ENCODE results near the gene PRLH.

DNA sequence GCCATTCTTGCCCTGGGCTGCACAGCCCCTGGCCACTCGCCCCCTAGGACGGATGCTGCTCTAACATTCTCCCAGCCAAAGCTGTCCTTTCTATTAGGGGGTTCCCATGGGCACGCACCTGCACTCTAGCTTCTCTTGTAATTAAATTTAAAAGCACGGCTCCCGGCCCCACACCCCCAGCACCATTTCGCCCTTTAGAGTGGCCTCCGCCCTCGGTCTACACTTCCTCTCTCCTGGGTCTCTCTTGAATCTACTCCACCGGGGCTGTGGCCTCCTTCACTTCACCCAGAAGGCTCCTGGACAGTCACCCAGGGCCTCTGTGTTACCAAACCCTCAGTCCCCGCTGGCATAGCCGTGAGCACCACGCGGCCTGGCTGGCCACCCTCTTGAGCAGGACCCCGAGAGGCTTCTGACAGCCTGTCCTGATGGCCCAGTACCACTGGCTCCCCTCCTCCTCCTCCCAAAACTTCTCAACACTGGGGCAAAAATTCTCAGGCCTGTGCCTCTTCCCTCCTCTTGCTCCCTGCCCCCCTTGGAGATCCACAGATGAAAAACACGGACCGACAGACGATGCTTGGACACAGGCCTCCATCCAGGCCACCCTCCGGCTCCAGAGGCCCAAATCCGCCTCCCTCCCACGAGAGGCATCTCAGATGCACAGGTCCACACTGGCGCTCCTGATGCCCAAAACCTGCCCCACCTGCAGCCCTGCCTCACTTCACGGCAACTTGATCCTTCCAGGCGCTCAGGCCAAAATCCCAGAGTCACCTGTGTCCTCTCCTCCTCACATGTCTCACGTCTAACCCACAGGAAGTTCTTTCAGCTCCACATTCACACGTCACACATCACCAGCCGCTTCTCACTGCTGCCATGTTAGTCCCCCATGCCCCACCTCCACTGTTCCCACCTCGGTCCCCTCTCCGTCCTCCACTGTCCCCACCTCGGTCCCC is 31.1 kb downstream of the PRLH start:
- no peak for TF ChIP-seq SMAD3 (CRISPR knock-in tag; IDR thresholded peaks at IDR 0.05; ENCODE audit: borderline replicate concordance)
- TF ChIP-seq, protein P1, sequence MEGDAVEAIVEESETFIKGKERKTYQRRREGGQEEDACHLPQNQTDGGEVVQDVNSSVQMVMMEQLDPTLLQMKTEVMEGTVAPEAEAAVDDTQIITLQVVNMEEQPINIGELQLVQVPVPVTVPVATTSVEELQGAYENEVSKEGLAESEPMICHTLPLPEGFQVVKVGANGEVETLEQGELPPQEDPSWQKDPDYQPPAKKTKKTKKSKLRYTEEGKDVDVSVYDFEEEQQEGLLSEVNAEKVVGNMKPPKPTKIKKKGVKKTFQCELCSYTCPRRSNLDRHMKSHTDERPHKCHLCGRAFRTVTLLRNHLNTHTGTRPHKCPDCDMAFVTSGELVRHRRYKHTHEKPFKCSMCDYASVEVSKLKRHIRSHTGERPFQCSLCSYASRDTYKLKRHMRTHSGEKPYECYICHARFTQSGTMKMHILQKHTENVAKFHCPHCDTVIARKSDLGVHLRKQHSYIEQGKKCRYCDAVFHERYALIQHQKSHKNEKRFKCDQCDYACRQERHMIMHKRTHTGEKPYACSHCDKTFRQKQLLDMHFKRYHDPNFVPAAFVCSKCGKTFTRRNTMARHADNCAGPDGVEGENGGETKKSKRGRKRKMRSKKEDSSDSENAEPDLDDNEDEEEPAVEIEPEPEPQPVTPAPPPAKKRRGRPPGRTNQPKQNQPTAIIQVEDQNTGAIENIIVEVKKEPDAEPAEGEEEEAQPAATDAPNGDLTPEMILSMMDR (IDR thresholded peaks at IDR 0.05), result no peak
- TF ChIP-seq CREM (CRISPR knock-in tag; IDR thresholded peaks at IDR 0.05), result no peak
- TF ChIP-seq, protein P2, sequence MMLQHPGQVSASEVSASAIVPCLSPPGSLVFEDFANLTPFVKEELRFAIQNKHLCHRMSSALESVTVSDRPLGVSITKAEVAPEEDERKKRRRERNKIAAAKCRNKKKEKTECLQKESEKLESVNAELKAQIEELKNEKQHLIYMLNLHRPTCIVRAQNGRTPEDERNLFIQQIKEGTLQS (CRISPR knock-in tag; conservative IDR thresholded peaks at IDR 0.05), result no peak
- no peak for TF ChIP-seq SP1 (CRISPR knock-in tag; conservative IDR thresholded peaks at IDR 0.05)
- TF ChIP-seq, protein P3, sequence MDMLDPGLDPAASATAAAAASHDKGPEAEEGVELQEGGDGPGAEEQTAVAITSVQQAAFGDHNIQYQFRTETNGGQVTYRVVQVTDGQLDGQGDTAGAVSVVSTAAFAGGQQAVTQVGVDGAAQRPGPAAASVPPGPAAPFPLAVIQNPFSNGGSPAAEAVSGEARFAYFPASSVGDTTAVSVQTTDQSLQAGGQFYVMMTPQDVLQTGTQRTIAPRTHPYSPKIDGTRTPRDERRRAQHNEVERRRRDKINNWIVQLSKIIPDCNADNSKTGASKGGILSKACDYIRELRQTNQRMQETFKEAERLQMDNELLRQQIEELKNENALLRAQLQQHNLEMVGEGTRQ (CRISPR knock-in tag; IDR thresholded peaks at IDR 0.05), result no peak
- no peak for TF ChIP-seq ZNF121 (CRISPR knock-in tag; IDR thresholded peaks at IDR 0.05)
- TF ChIP-seq, protein P4, sequence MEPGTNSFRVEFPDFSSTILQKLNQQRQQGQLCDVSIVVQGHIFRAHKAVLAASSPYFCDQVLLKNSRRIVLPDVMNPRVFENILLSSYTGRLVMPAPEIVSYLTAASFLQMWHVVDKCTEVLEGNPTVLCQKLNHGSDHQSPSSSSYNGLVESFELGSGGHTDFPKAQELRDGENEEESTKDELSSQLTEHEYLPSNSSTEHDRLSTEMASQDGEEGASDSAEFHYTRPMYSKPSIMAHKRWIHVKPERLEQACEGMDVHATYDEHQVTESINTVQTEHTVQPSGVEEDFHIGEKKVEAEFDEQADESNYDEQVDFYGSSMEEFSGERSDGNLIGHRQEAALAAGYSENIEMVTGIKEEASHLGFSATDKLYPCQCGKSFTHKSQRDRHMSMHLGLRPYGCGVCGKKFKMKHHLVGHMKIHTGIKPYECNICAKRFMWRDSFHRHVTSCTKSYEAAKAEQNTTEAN (CRISPR knock-in tag; IDR thresholded peaks at IDR 0.05), result no peak
